Gastrocnemius medialis (tissue), 4 donors: ENCODE measurements around the gene OMA1.

Experiments used
- POLR2A ChIP-seq, 2 donors: fragments of 450-650 bp; IDR thresholded peaks; one replicate each; pipeline ENCODE4 v1.6.1; 2017; ENCODE audit warnings: antibody characterized with exemption in 2 of 2, mild to moderate bottlenecking in 2 of 2, moderate library complexity in 2 of 2
- TF ChIP-seq, protein P1 (sequence below), 5 experiments: fragments of 450-650 bp in 3 of 5; fragments of 200-600 bp in 2 of 5; sonication (generic) in 2 of 5; IDR thresholded peaks in 4 of 5; conservative IDR thresholded peaks in 1 of 5; 1 replicate in 4 of 5; 2 replicates in 1 of 5; pipeline ENCODE4 v1.5.1; 2016 to 2019; ENCODE audit warnings: antibody characterized with exemption in 5 of 5, mild to moderate bottlenecking in 3 of 5, moderate library complexity in 3 of 5

GRCh38 chr1:58431901-58432620 lies 114.5 kb downstream of the OMA1 start:
- TF ChIP-seq, protein P1, sequence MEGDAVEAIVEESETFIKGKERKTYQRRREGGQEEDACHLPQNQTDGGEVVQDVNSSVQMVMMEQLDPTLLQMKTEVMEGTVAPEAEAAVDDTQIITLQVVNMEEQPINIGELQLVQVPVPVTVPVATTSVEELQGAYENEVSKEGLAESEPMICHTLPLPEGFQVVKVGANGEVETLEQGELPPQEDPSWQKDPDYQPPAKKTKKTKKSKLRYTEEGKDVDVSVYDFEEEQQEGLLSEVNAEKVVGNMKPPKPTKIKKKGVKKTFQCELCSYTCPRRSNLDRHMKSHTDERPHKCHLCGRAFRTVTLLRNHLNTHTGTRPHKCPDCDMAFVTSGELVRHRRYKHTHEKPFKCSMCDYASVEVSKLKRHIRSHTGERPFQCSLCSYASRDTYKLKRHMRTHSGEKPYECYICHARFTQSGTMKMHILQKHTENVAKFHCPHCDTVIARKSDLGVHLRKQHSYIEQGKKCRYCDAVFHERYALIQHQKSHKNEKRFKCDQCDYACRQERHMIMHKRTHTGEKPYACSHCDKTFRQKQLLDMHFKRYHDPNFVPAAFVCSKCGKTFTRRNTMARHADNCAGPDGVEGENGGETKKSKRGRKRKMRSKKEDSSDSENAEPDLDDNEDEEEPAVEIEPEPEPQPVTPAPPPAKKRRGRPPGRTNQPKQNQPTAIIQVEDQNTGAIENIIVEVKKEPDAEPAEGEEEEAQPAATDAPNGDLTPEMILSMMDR (IDR thresholded peaks at IDR 0.05 in 4 of 5, conservative IDR thresholded peaks at IDR 0.05 in 1 of 5): no peak
- no peak for TF ChIP-seq POLR2A (IDR thresholded peaks at IDR 0.05)
